GM19328 (cell line): ENCODE measurements around the gene FASN.
"Not testable (repeated sequence)": the region's sequence is repeated elsewhere in the genome, so short reads cannot be mapped to it uniquely, and the experiment has no call there.

ENCODE experiments used
- ATAC-seq: cut with Tn5 transposase; IDR thresholded peaks from one replicate; pipeline ENCODE4 v1.9.1; 2021; ENCODE audit warnings: mild to moderate bottlenecking, moderate library complexity; ENCODE audit not compliant: unreplicated experiment

FASN gene

GRCh38 chr17:82098169-82098938, at the start of gene FASN:
Gene FASN, minus strand, starts transcription at chr17:82098236. Its CDS starts 1,791 bp downstream, at chr17:82096445.
- ATAC-seq = peak; percentile 60

- no peak for ATAC-seq
Observed at GRCh38 chr17:82146663-82147654, 48.9 kb upstream of the FASN start.

- ATAC-seq = no peak
Observed at GRCh38 chr17:82145550-82146155, 47.6 kb upstream of the FASN start.

- ATAC-seq = no peak
Observed at GRCh38 chr17:82143333-82143732, 45.3 kb upstream of the FASN start.

GRCh38 chr17:82139961-82140360, 41.9 kb upstream of the FASN start:
- ATAC-seq = not testable (repeated sequence)

- no peak for ATAC-seq
Observed at GRCh38 chr17:82138511-82138992, 40.5 kb upstream of the FASN start.

- no peak for ATAC-seq
Observed at GRCh38 chr17:82134101-82134500, 36.1 kb upstream of the FASN start.

- not testable (repeated sequence) for ATAC-seq
Observed at GRCh38 chr17:82133166-82133953, 35.3 kb upstream of the FASN start.

- no peak for ATAC-seq
Observed at GRCh38 chr17:82129095-82129494, 31.1 kb upstream of the FASN start.

- no peak for ATAC-seq
Observed at GRCh38 chr17:82128287-82128686, 30.3 kb upstream of the FASN start.

GRCh38 chr17:82127704-82128103, 29.7 kb upstream of the FASN start:
- ATAC-seq = no peak

- no peak for ATAC-seq
Observed at GRCh38 chr17:82127315-82127595, 29.2 kb upstream of the FASN start.

GRCh38 chr17:82126556-82127314, 28.7 kb upstream of the FASN start:
- ATAC-seq = no peak

- no peak for ATAC-seq
Observed at GRCh38 chr17:82124101-82124500, 26.1 kb upstream of the FASN start.

- no peak for ATAC-seq
Observed at GRCh38 chr17:82121660-82122629, 23.9 kb upstream of the FASN start.

- ATAC-seq = no peak
Observed at GRCh38 chr17:82121246-82121645, 23.2 kb upstream of the FASN start.

- ATAC-seq = no peak
Observed at GRCh38 chr17:82120148-82120547, 22.1 kb upstream of the FASN start.

- ATAC-seq = no peak
Observed at GRCh38 chr17:82118815-82119380, 20.9 kb upstream of the FASN start.
